ENCODE measurements around the gene C2CD5.

DNA sequence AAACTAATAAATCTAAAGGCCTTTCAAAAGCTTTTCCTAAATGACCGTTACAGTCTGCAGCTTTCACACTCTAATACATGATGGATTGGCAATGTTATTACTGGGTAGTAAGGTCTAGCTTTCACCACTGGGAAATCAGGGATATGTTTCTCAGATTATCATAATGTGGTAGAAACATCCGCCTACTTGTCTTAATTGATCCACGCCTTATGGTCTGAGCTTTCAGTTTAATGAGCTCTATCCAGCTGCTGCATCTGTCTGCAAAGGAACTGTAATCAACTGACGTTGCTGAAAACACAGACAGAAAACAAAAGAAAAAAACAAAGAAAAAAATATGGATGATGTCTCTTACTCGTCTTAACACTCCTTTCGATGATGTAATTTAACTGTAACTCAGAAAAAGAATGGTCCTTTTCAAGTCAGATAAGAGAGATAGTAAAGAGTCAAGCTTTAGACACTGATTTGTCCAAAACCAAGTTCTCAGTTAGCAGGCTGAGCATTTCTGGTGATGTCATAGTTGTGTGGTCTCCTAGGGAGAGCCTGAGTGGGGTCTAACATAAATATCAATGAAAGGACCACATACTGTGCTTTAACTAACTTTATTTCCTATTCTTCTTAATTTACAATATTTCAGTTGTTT is 85.9 kb downstream of the C2CD5 start:
- TF ChIP-seq, protein P1, sequence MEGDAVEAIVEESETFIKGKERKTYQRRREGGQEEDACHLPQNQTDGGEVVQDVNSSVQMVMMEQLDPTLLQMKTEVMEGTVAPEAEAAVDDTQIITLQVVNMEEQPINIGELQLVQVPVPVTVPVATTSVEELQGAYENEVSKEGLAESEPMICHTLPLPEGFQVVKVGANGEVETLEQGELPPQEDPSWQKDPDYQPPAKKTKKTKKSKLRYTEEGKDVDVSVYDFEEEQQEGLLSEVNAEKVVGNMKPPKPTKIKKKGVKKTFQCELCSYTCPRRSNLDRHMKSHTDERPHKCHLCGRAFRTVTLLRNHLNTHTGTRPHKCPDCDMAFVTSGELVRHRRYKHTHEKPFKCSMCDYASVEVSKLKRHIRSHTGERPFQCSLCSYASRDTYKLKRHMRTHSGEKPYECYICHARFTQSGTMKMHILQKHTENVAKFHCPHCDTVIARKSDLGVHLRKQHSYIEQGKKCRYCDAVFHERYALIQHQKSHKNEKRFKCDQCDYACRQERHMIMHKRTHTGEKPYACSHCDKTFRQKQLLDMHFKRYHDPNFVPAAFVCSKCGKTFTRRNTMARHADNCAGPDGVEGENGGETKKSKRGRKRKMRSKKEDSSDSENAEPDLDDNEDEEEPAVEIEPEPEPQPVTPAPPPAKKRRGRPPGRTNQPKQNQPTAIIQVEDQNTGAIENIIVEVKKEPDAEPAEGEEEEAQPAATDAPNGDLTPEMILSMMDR (IDR thresholded peaks at IDR 0.05) = no peak
- no peak for TF ChIP-seq ZFX (IDR thresholded peaks at IDR 0.05; ENCODE audit: borderline replicate concordance)
